Colonic mucosa (tissue), 4 donors: Measurements from ENCODE around the gene MAPK8IP1. TPM values are rescaled to one million over a fixed set of nuclear protein-coding genes. Genes with fewer than 3 reads are reported as not detected.

ENCODE experiments used
- DNase-seq: peaks from one replicate; pipeline ENCODE4 v3.0.0-alpha.2; 2020
- H3K27ac ChIP-seq: fragments of 200-600 bp; one replicate; pipeline ENCODE4 v1.8.0; 2021
- H3K27me3 ChIP-seq: fragments of 200-600 bp; one replicate; pipeline ENCODE4 v1.8.0; 2021
- H3K36me3 ChIP-seq: fragments of 200-600 bp; one replicate; pipeline ENCODE4 v1.8.0; 2021
- H3K4me1 ChIP-seq: fragments of 200-600 bp; one replicate; pipeline ENCODE4 v1.8.0; 2021; ENCODE audit warnings: mild to moderate bottlenecking
- H3K4me3 ChIP-seq: fragments of 200-600 bp; one replicate; pipeline ENCODE4 v1.8.0; 2021
- H3K9ac ChIP-seq, 2 donors: one replicate each; pipeline ENCODE4 v1.7.0; 2013; ENCODE audit warnings: control low read depth in 2 of 2, low read depth in 2 of 2, low read length in 2 of 2
- H3K9me3 ChIP-seq: fragments of 200-600 bp; one replicate; pipeline ENCODE4 v1.8.0; 2021
- intact Hi-C: fragments of 100-400 bp; cut with DNase I; formaldehyde crosslinking; loops from one replicate; pipeline ENCODE4 v1.14.1; 2022
- total RNA-seq, 2 donors: library from RNA; stranded (reverse); fragmentation: NEBNext Ultra II Directional in 1 of 2; extraction: Animal tissue kit (Norgen Biotek cat#: 25700) in 1 of 2; gene quantifications; one replicate each; pipeline ENCODE4 v1.2.1, GENCODE V29; 2021
- TF ChIP-seq, protein P1 (sequence below): fragments of 200-600 bp; IDR thresholded peaks from one replicate; pipeline ENCODE4 v1.8.0; 2022; ENCODE audit warnings: antibody characterized with exemption, mild to moderate bottlenecking
- donor health status: healthy.
- donor health status: DM: no; HTN: no; CAD: no.
- donor health status: DM: no; HTN: no; CAD: no.

Gene MAPK8IP1
- total RNA-seq, 2 donors from 2014 or later, result 2.4 to 3.6 TPM

DNA sequence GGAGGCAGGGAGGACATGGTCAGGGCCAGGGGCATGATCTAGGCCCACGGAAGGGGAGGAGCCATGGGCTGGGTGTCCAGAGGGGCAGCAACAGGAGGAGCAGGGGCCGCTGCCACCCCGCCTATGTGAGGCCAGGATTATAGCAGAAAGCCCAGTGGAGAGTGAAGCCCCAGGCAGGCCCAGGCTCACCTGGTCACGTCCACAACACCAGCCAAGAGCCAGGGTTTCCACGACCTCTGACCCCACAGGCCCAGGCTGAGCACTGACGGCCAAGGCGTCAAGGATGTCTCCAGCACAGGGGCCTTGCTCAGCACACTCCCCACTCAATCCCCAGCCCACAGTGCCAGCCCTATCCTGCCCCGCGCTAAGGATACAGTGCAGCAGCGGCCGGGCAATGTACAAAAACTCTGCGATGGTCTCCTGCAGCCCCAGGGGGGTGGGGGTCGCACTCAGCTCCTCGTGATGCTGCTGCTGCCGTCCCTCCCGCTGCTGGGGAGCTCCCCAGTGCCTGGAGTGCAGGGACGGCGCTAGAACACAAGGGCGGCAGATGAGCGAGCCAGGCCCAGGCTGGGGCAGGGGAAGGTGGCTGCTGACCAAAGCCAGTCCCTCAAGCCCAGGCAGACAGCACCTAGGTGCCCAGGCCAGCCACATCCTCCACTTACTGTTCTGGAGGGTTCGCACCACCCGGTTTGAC lies 28.6 kb downstream of the MAPK8IP1 start:
- intact Hi-C loops, result no loop called here
- Histone ChIP-seq H3K36me3 (peaks cover 18% of the 10 kb centered on the region), H3K27ac (no peak overlapping the region), H3K27me3 (no peaks in the 10 kb centered on the region), H3K9me3 (no peaks in the 10 kb centered on the region), H3K4me1 (no peaks in the 10 kb centered on the region), H3K9ac (no peak overlapping the region), H3K4me3 (no peak overlapping the region)
- TF ChIP-seq, protein P1, sequence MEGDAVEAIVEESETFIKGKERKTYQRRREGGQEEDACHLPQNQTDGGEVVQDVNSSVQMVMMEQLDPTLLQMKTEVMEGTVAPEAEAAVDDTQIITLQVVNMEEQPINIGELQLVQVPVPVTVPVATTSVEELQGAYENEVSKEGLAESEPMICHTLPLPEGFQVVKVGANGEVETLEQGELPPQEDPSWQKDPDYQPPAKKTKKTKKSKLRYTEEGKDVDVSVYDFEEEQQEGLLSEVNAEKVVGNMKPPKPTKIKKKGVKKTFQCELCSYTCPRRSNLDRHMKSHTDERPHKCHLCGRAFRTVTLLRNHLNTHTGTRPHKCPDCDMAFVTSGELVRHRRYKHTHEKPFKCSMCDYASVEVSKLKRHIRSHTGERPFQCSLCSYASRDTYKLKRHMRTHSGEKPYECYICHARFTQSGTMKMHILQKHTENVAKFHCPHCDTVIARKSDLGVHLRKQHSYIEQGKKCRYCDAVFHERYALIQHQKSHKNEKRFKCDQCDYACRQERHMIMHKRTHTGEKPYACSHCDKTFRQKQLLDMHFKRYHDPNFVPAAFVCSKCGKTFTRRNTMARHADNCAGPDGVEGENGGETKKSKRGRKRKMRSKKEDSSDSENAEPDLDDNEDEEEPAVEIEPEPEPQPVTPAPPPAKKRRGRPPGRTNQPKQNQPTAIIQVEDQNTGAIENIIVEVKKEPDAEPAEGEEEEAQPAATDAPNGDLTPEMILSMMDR, result no peak
- no peak for DNase-seq

DNA sequence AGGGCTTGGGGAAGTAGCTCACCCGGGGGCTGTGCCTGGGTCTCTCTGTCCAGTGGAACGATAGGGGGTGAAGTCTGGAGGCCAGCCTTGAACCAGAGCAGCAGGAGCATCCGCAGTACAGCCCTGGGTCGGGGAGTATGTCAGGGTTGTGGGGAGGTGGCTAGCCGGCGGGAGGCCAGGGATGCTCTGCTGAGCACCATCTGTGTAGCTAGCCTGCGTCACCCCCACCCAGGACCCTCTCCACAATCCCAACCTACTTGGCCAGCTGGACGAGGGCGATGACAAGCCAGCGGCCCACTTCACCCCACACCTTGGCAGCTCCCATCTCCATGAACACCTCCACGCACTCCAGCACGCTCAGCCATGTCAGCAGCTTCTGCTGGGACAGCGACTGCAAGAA lies 30.0 kb downstream of the MAPK8IP1 start:
- H3K4me3 ChIP-seq, result no peak overlapping the region
- no peaks in the 10 kb centered on the region for H3K27me3 ChIP-seq
- H3K27ac ChIP-seq, result no peak overlapping the region
- no peaks in the 10 kb centered on the region for H3K9me3 ChIP-seq
- no peaks in the 10 kb centered on the region for H3K4me1 ChIP-seq
- TF ChIP-seq, protein P1, result no peak
- H3K9ac ChIP-seq, result no peak overlapping the region
- intact Hi-C loops, result no loop called here
- peaks cover 18% of the 10 kb centered on the region for H3K36me3 ChIP-seq
- no peak for DNase-seq

DNA sequence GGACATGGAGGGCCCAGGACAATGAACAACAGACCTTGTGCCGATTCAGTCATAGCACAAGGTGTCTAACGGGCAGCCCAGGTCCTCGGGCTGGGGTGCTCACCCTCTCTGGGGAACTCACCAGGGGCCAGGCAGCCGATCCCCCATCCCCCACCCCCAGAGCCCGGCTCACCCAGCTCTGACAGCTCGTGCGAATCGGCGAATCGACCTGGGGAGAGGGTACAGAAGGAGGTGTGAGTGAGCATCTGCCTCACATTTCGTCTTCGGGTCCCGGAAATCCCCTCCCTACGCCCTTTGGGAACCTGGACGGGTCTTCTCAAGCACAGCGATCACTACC lies 31.8 kb downstream of the MAPK8IP1 start:
- H3K27ac ChIP-seq, result peak overlapping the region; percentile 81
- H3K9me3 ChIP-seq, result no peaks in the 10 kb centered on the region
- peaks cover 6% of the 10 kb centered on the region for H3K27me3 ChIP-seq
- intact Hi-C loops, result no loop called here
- TF ChIP-seq, protein P1, result no peak
- peaks cover 5% of the 10 kb centered on the region for H3K4me1 ChIP-seq
- H3K4me3 ChIP-seq, result peak overlapping the region; percentile 95
- peak overlapping the region; percentile 74 to 94 for H3K9ac ChIP-seq
- no peak for DNase-seq
- H3K36me3 ChIP-seq, result peaks cover 18% of the 10 kb centered on the region

DNA sequence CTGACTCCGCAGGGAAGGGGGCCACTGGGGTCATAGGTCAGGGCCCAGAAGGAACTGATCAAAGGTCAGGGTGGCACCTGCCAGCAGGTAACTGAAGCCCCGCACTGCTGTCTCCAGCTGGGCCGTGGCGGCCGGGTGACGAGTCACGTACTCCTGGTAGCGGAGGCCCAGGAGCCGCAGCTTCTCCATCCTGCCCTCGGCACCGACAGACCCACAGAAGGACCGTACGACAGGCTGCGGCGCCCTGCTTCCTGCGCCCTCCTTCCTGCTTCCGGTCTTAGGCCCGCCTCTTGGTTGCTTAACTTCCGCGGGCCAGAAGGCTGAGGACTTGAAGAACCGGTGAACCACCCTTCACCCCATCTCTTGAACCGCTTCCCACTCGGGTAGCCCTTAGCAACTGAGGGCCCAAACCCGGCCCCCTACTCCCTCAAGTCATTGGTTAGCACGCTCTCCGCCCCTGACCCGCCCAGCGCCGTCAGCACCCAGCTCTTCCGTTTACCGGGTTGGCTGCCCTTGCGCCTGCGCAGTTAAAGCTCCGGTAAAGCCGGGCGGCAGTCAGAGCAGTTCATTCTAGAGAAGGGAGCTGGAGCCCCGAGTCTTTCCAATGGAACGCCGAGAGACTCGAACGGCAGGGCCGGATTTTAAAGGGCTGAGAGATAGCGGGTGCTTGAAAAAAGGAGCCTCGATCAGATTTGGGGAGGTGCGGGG lies 32.3 kb downstream of the MAPK8IP1 start, which contains the start of gene PEX16:
Gene PEX16 (minus strand): TSS at position 255 of the 708 bp plus-strand sequence. CDS start 66 bp downstream, at position 189.
- H3K4me3 ChIP-seq, result peak within 1 kb of the TSS; percentile 95
- no peaks in the 10 kb centered on the region for H3K9me3 ChIP-seq
- peaks cover 11% of the 10 kb centered on the region for H3K27me3 ChIP-seq
- peak; percentile 97 for DNase-seq
- H3K27ac ChIP-seq, result peak within 1 kb of the TSS; percentile 81
- peaks cover 5% of the 10 kb centered on the region for H3K4me1 ChIP-seq
- TF ChIP-seq, protein P1, result no peak
- peak within 1 kb of the TSS; percentile 80 to 94 for H3K9ac ChIP-seq
- H3K36me3 ChIP-seq, result peaks cover 18% of the 10 kb centered on the region
- intact Hi-C loops, result no loop called here

DNA sequence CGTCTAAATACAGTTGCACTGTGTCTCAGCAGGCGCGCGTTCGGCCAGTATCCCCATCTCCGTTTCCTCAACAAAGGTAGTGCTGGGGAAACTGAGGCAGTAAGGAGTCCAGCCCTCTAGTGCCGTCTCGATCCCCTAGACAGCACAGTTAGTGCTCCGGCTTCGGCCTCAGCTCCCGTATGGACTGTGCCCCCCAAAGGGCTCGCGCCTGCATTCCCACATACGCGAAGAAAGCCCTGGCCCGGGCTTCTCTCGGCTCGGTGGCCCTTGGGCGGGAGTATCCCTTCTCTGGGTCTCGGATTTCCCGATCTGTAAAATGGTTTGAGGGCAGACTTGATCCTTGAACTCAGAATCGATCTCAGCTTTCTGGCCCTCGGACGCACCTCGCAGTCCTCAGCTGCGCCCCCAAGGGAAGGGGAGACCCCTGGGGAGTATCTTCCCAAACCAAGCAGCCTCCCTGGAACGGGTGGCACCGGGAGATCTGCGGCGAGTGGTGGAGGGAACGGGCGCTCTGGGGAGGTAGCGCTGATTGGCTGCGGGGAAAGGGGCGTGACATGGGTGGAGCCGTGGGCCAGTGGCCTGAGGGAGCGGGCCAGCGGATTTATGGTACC lies 33.0 kb downstream of the MAPK8IP1 start:
- peaks cover 5% of the 10 kb centered on the region for H3K4me1 ChIP-seq
- DNase-seq, result peak; percentile 93
- peak overlapping the region; percentile 80 to 94 for H3K9ac ChIP-seq
- H3K36me3 ChIP-seq, result peaks cover 12% of the 10 kb centered on the region
- peak overlapping the region; percentile 95 for H3K4me3 ChIP-seq
- intact Hi-C loops, result no loop called here
- TF ChIP-seq, protein P1, result no peak
- H3K27me3 ChIP-seq, result peaks cover 18% of the 10 kb centered on the region
- no peaks in the 10 kb centered on the region for H3K9me3 ChIP-seq
- peak overlapping the region; percentile 81 for H3K27ac ChIP-seq
